GM23248 (cell line): ENCODE data around the gene ITGB2. TPM values are rescaled to one million over a fixed set of nuclear protein-coding genes. Genes with fewer than 3 reads are reported as not detected.

Experiments
- DNase-seq: peaks from one replicate; pipeline ENCODE4 v3.0.0-alpha.2; 2015
- H2AFZ ChIP-seq: fragments of 200-600 bp; sonication (generic); 2 replicates; pipeline ENCODE4 v1.6.1; 2016; ENCODE audit warnings: antibody characterized with exemption
- H3F3A ChIP-seq: fragments of 200-600 bp; sonication (generic); 2 replicates; pipeline ENCODE4 v1.6.1; 2016; ENCODE audit warnings: mild to moderate bottlenecking, antibody characterized with exemption, mixed run types; ENCODE audit not compliant: insufficient read depth
- H3K27ac ChIP-seq: fragments of 200-600 bp; sonication (generic); 2 replicates; pipeline ENCODE4 v1.5.1; 2016; ENCODE audit warnings: mild to moderate bottlenecking
- H3K27me3 ChIP-seq: fragments of 200-600 bp; sonication (generic); replicated peaks from 2 replicates; pipeline ENCODE4 v1.6.1; 2016; ENCODE audit warnings: mild to moderate bottlenecking; ENCODE audit not compliant: insufficient read depth
- H3K36me3 ChIP-seq: fragments of 200-600 bp; sonication (generic); 2 replicates; pipeline ENCODE4 v1.6.1; 2016; ENCODE audit warnings: low read depth, mild to moderate bottlenecking
- H3K4me1 ChIP-seq: fragments of 200-600 bp; sonication (generic); 2 replicates; pipeline ENCODE4 v1.6.1; 2016; ENCODE audit warnings: mild to moderate bottlenecking; ENCODE audit not compliant: insufficient read depth
- H3K4me2 ChIP-seq: fragments of 200-600 bp; sonication (generic); one replicate; pipeline ENCODE4 v1.6.1; 2016; ENCODE audit warnings: mild to moderate bottlenecking; ENCODE audit not compliant: unreplicated experiment
- H3K4me3 ChIP-seq: fragments of 200-600 bp; sonication (generic); 2 replicates; pipeline ENCODE4 v1.5.1; 2016; ENCODE audit warnings: mild to moderate bottlenecking
- H3K79me2 ChIP-seq: fragments of 200-600 bp; sonication (generic); 2 replicates; pipeline ENCODE4 v1.6.1; 2016; ENCODE audit warnings: mild to moderate bottlenecking; ENCODE audit not compliant: insufficient read depth
- H3K9ac ChIP-seq: fragments of 200-600 bp; sonication (generic); 2 replicates; pipeline ENCODE4 v1.6.1; 2016; ENCODE audit warnings: mild to moderate bottlenecking
- H3K9me2 ChIP-seq: fragments of 200-600 bp; sonication (generic); 2 replicates; pipeline ENCODE4 v1.6.1; 2016; ENCODE audit warnings: mixed run types, mild to moderate bottlenecking, moderate library complexity; ENCODE audit not compliant: insufficient read depth
- H3K9me3 ChIP-seq: fragments of 200-600 bp; sonication (generic); one replicate; pipeline ENCODE4 v1.6.1; 2017; ENCODE audit warnings: low read depth
- H4K20me1 ChIP-seq: fragments of 200-600 bp; sonication (generic); 2 replicates; pipeline ENCODE4 v1.6.0; 2016; ENCODE audit not compliant: insufficient read depth
- EZH2 ChIP-seq: fragments of 200-600 bp; sonication (generic); IDR thresholded peaks from 2 replicates; pipeline ENCODE4 v1.6.1; 2018; ENCODE audit warnings: antibody characterized with exemption, mild to moderate bottlenecking; ENCODE audit not compliant: insufficient read depth, poor library complexity, severe bottlenecking
- EZH2phosphoT487 ChIP-seq: fragments of 200-600 bp; sonication (generic); IDR thresholded peaks from 2 replicates; pipeline ENCODE4 v1.6.1; 2018; ENCODE audit warnings: antibody characterized with exemption, moderate library complexity, mild to moderate bottlenecking, low read depth; ENCODE audit not compliant: insufficient read depth
- WGBS, 2 experiments: methylation state at CpG; one replicate each; pipeline ENCODE4 v1.1.6; 2015 to 2017; ENCODE audit warnings: low lambda C conversion rate in 2 of 2, low coverage in 1 of 2; ENCODE audit errors: missing lambda C conversion rate in 2 of 2; 5-methylcytosine and 5-hydroxymethylcytosine counted together
- in situ Hi-C: fragments of 300-500 bp; cut with MboI; formaldehyde crosslinking; loops from 2 replicates; pipeline ENCODE4 v1.15.0; 2020
- polyA plus RNA-seq: library from polyadenylated mRNA; unstranded; fragments of >200 nt; fragmentation: Nextera tagmentation; extraction: Ambion mirVana; gene quantifications from 2 replicates; pipeline ENCODE4 v1.2.1, GENCODE V29; 2016
- total RNA-seq: library from RNA; depleted of rRNA; stranded (reverse); fragments of >200 nt; shearing (Covaris generic); gene quantifications from 2 replicates; pipeline ENCODE4 v1.2.3, GENCODE V29; 2014

ITGB2 gene
- total and polyA plus RNA-seq, 2 experiments from 2014 or later, result 1.3 to 2.2 TPM

DNA sequence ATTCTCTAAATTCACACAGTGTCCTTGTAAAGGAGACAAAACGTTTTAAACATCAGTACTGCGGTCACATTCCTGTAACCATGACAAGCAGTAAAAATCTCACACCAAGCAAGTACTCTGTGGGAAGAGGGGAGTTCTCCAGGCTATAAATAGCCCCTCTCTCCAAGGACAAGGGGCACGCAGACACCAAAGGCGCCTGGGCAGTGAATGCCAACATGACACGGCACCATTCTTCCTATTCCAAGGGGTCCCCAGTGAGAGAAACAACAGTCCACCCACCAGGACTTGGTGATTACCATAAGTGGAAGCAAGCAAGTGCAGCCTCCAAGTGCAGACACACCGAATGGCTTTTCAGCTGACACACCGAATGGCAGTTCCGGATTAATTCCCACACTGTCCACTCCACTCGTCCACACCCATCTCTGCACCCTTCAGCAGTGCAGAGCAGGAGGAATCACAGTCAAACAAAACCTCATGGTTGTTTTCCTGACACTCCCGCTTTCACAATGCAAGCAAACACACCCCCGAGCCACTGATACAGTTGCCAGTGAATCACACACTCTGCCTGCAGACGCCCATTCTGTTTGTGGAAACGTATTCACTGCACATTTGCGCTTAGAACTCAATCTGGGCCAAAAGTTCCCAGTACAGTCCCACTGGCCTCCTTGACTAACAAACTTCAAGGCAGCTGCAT is 49.0 kb downstream of the ITGB2 start:
- no peaks in the 10 kb centered on the region for H3K9me3 ChIP-seq
- H3K9ac ChIP-seq, result peak overlapping the region; percentile 81
- no peak overlapping the region for H2AFZ ChIP-seq
- in situ Hi-C loops, result no loop called here
- WGBS, 2 experiments, result 17 to 19% methylated on average over 14 of the region's 14 CpGs
- H3K27ac ChIP-seq, result peak overlapping the region; percentile 70
- H3K27me3 ChIP-seq, result no peaks in the 10 kb centered on the region
- H4K20me1 ChIP-seq, result no peaks in the 10 kb centered on the region
- DNase-seq, result peak; percentile 94
- H3K36me3 ChIP-seq, result 0 out of 2 replicates have a peak, but pooled peaks cover 5% of the 10 kb centered on the region
- no peaks in the 10 kb centered on the region for H3K9me2 ChIP-seq
- peak overlapping the region; percentile 95 for H3K4me2 ChIP-seq
- peaks cover 54% of the 10 kb centered on the region for H3K4me1 ChIP-seq
- H3F3A ChIP-seq, result peaks cover 59% of the 10 kb centered on the region
- no peak for TF ChIP-seq EZH2
- TF ChIP-seq EZH2phosphoT487, result no peak
- peak overlapping the region; percentile 95 for H3K4me3 ChIP-seq
- H3K79me2 ChIP-seq, result peaks cover 66% of the 10 kb centered on the region

DNA sequence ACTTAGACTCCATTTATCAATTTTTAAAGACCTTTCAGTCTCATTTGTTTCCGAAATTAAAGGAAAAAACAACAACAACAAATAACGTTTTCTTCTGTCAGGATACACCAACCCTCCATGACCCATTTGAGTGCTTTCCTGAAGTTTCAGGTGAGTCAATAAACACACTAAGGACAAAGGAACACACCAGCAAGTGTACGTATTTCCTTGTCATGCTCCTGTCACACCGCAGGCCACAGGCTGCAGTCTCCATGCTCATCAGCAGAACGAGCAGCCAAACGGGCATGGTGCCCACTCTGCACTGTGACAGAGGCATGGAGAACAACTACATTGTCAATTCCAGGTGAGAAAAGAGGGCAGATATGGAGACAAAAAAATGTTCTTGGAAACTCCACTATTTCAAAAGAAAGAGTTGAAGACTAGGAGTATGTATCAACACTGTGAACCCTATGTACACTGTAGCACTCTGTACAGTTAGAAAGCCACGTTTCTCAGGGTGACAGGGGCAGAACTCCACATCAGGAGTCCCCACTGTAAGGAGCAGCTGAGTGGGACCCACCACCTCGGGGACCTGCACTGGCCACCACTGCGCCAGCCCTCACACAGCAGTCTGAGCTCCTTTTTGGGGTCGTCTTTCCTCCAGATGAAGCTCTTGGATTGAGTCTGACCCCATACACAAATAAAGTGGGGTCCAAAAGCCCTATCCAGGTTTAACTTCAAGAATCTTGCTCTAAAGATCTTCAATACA is 49.8 kb downstream of the ITGB2 start:
- H3K4me1 ChIP-seq, result peaks cover 58% of the 10 kb centered on the region
- no peaks in the 10 kb centered on the region for H4K20me1 ChIP-seq
- H3K9ac ChIP-seq, result peak overlapping the region; percentile 81
- WGBS, 2 experiments, result 70 to 77% methylated on average over 10 of the region's 10 CpGs
- H3K27me3 ChIP-seq, result no peaks in the 10 kb centered on the region
- TF ChIP-seq EZH2 (no peak), EZH2phosphoT487 (no peak)
- H3K9me2 ChIP-seq, result no peaks in the 10 kb centered on the region
- peak overlapping the region; percentile 70 for H3K27ac ChIP-seq
- peaks cover 61% of the 10 kb centered on the region for H3F3A ChIP-seq
- H3K4me3 ChIP-seq, result peak overlapping the region; percentile 95
- no peak overlapping the region for H2AFZ ChIP-seq
- no peaks in the 10 kb centered on the region for H3K9me3 ChIP-seq
- H3K36me3 ChIP-seq, result 0 out of 2 replicates have a peak, but pooled peaks cover 7% of the 10 kb centered on the region
- in situ Hi-C loops, result no loop called here
- DNase-seq, result no peak
- peak overlapping the region; percentile 95 for H3K4me2 ChIP-seq
- peaks cover 74% of the 10 kb centered on the region for H3K79me2 ChIP-seq

DNA sequence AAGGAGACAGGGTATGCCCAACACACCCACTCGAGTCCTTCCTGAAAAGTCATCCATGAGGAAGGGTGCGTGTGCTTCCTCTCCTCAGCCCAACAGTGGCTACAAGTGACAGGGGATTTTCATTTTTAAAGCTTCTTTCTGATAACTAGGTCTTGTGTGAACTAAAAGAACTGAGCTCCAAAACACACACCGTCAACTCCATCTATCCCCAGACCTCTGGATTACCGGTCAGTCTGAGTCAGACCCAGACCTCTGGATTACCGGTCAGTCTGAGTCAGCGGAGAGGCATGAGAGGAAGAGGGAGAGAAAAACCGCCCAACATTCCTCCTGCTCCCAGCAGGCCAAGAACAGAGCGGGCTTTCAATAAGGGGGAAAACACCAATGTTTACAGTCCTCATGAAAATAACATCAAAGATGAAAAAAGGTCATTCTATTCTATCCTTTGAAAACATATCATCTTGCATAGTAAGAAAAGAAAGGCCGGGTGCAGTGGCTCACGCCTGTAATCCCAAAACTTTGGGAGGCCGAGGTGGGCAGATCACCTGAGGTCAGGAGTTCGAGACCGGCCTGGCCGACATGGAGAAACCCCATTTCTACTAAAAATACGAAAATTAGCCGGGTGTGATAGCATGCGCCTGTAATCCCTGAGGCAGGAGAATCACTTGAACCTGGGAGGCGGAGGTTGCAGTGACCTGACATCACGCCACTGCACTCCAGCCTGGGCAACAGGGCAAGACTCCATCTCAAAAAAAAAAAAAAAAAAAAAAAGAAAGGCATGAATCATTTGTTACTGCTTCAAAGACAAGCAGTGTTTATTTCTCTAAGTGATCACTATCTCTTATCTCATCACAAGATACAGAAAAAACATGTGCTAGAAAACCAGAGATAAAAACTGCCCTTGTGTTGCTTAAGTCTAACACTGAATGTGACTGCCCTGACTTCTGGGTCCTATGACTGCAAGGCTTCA is 50.6 kb downstream of the ITGB2 start:
- Histone ChIP-seq H3K36me3 (0 out of 2 replicates have a peak, but pooled peaks cover 7% of the 10 kb centered on the region), H3K27ac (peak overlapping the region; percentile 70), H3K9ac (peak overlapping the region; percentile 46), H3K9me3 (no peaks in the 10 kb centered on the region), H3K4me2 (peak overlapping the region; percentile 95), H3K9me2 (no peaks in the 10 kb centered on the region), H3K4me3 (peak overlapping the region; percentile 95), H3K27me3 (no peaks in the 10 kb centered on the region), H2AFZ (no peak overlapping the region), H3F3A (peaks cover 61% of the 10 kb centered on the region), H3K79me2 (peaks cover 82% of the 10 kb centered on the region), H4K20me1 (peaks cover 4% of the 10 kb centered on the region; the same call in 1 of the 2 replicates), H3K4me1 (peaks cover 67% of the 10 kb centered on the region)
- peak; percentile 96 for DNase-seq
- TF ChIP-seq EZH2, result no peak
- no peak for TF ChIP-seq EZH2phosphoT487
- in situ Hi-C loops, result no loop called here
- WGBS, 2 experiments, result 41 to 42% methylated on average over 19 of the region's 19 CpGs

GRCh38 chr21:44868707-44869106 is 52.0 kb downstream of the ITGB2 start:
- Histone ChIP-seq H3K9me2 (no peaks in the 10 kb centered on the region), H3K9ac (no peak overlapping the region), H3K27me3 (no peaks in the 10 kb centered on the region), H3F3A (peaks cover 61% of the 10 kb centered on the region), H3K9me3 (no peaks in the 10 kb centered on the region), H3K4me1 (peaks cover 63% of the 10 kb centered on the region), H3K79me2 (peaks cover 96% of the 10 kb centered on the region), H2AFZ (no peak overlapping the region), H4K20me1 (peaks cover 5% of the 10 kb centered on the region; the same call in 1 of the 2 replicates), H3K27ac (peak overlapping the region; percentile 70), H3K4me3 (no peak overlapping the region), H3K36me3 (peaks cover 11% of the 10 kb centered on the region; the same call in 1 of the 2 replicates), H3K4me2 (peak overlapping the region; percentile 95)
- WGBS, 2 experiments, result 95 to 97% methylated on average over 7 of the region's 7 CpGs
- no peak for DNase-seq
- in situ Hi-C loops, result no loop called here
- TF ChIP-seq EZH2 (no peak), EZH2phosphoT487 (no peak)
